B cell (primary cell): ENCODE data around the gene H6PD. TPM values are rescaled to one million over a fixed set of nuclear protein-coding genes. Genes with fewer than 3 reads are reported as not detected.

Experiments
- ATAC-seq: fragments of 200-7000 bp; cut with Tn5 transposase; one replicate; pipeline ENCODE4 v1.10.0; 2021; ENCODE audit warnings: low read depth, mild to moderate bottlenecking, moderate number of reproducible peaks, moderate library complexity
- CTCF ChIA-PET: fragments of 350-600 bp; sonication (Branson Sonifier 250); formaldehyde crosslinking; loops from one replicate; lab custom pipeline; 2021; ENCODE audit warnings: antibody characterized with exemption, inconsistent platforms; lab: Charles Lee
- POLR2A ChIA-PET: fragments of 350-600 bp; sonication (Branson Sonifier 250); formaldehyde crosslinking; loops from one replicate; lab custom pipeline; 2021; ENCODE audit warnings: antibody characterized with exemption; lab: Charles Lee
- DNase-seq: peaks from one replicate; pipeline ENCODE4 v3.0.0; 2013
- H2AFZ ChIP-seq: 2 replicates; pipeline ENCODE4 v1.6.1; 2012; ENCODE audit warnings: mild to moderate bottlenecking, low read depth, low read length; ENCODE audit not compliant: insufficient read depth, poor library complexity, severe bottlenecking
- H3K27ac ChIP-seq, 2 donors: 1 replicate in 1 of 2; 2 replicates in 1 of 2; pipeline ENCODE4 v1.5.1; 2012 to 2013; ENCODE audit warnings: low read length in 2 of 2, mild to moderate bottlenecking in 2 of 2, moderate library complexity in 1 of 2
- H3K27me3 ChIP-seq, 4 experiments: fragments of 200-600 bp in 1 of 4; sonication (generic) in 1 of 4; replicated peaks in 1 of 4; 1 replicate in 2 of 4; 2 replicates in 2 of 4; pipeline versions ENCODE4 v1.6.1 to v1.7.0; 2013 to 2016; ENCODE audit warnings: low read length in 3 of 4, mild to moderate bottlenecking in 2 of 4, mixed read lengths in 1 of 4, moderate library complexity in 1 of 4; ENCODE audit not compliant: insufficient read depth in 4 of 4, control insufficient read depth in 3 of 4; ENCODE audit errors: control extremely low read depth in 1 of 4
- H3K36me3 ChIP-seq, 2 experiments: replicated peaks in 1 of 2; 1 replicate in 1 of 2; 2 replicates in 1 of 2; pipeline versions ENCODE4 v1.6.1 to v1.7.1; 2013; ENCODE audit warnings: low read length in 1 of 2; ENCODE audit not compliant: insufficient read depth in 2 of 2, control insufficient read depth in 1 of 2; ENCODE audit errors: control extremely low read depth in 1 of 2, extremely low read depth in 1 of 2
- H3K4me1 ChIP-seq, 2 donors: fragments of 200-600 bp in 1 of 2; sonication (generic) in 1 of 2; 1 replicate in 1 of 2; 2 replicates in 1 of 2; pipeline versions ENCODE4 v1.5.1 to v1.6.1; 2013 to 2017; ENCODE audit warnings: low read length in 2 of 2; ENCODE audit not compliant: control insufficient read depth in 2 of 2, insufficient read depth in 2 of 2
- H3K4me2 ChIP-seq: replicated peaks from 2 replicates; pipeline ENCODE3; 2012; ENCODE audit warnings: mild to moderate bottlenecking, low read depth, low read length; ENCODE audit not compliant: poor library complexity, severe bottlenecking
- H3K4me3 ChIP-seq, 5 experiments: fragments of 200-600 bp in 1 of 5; sonication (generic) in 1 of 5; 1 replicate in 3 of 5; 2 replicates in 2 of 5; pipeline versions ENCODE4 v1.5.1 to v1.7.0; 2011 to 2016; ENCODE audit warnings: low read length in 4 of 5, mild to moderate bottlenecking in 4 of 5, low read depth in 2 of 5, control low read depth in 1 of 5, moderate library complexity in 1 of 5; ENCODE audit not compliant: insufficient read depth in 1 of 5; ENCODE audit errors: control extremely low read depth in 1 of 5, extremely low read depth in 1 of 5
- H3K79me2 ChIP-seq: fragments of 200-600 bp; sonication (generic); one replicate; pipeline ENCODE4 v1.6.0; 2016; ENCODE audit warnings: low read length; ENCODE audit not compliant: control insufficient read depth, insufficient read depth
- H3K9ac ChIP-seq: fragments of 200-600 bp; sonication (generic); 2 replicates; pipeline ENCODE4 v1.6.1; 2017; ENCODE audit warnings: mild to moderate bottlenecking, low read length, moderate library complexity
- H3K9me3 ChIP-seq, 3 donors: one replicate each; pipeline versions ENCODE4 v1.6.1 to v1.7.1; 2013; ENCODE audit warnings: low read length in 2 of 3; ENCODE audit not compliant: control insufficient read depth in 2 of 3, insufficient read depth in 1 of 3; ENCODE audit errors: control extremely low read depth in 1 of 3
- H4K20me1 ChIP-seq: 2 replicates; pipeline ENCODE4 v1.6.0; 2012; ENCODE audit warnings: mild to moderate bottlenecking, low read length; ENCODE audit not compliant: insufficient read depth, control insufficient read depth, poor library complexity, severe bottlenecking
- H3K27ac Mint-ChIP-seq: one replicate; pipeline ENCODE4 v1.8.0; 2021; ENCODE audit warnings: mixed read lengths
- H3K27me3 Mint-ChIP-seq: one replicate; pipeline ENCODE4 v1.8.0; 2021; ENCODE audit warnings: mixed read lengths
- H3K4me1 Mint-ChIP-seq: one replicate; pipeline ENCODE4 v1.8.0; 2021; ENCODE audit warnings: mixed read lengths
- H3K4me3 Mint-ChIP-seq: one replicate; pipeline ENCODE4 v1.8.0; 2021; ENCODE audit warnings: mixed read lengths
- H3K9me3 Mint-ChIP-seq: one replicate; pipeline ENCODE4 v1.8.0; 2022; ENCODE audit warnings: mixed read lengths; ENCODE audit not compliant: insufficient read depth
- EZH2 ChIP-seq: IDR thresholded peaks from 2 replicates; pipeline ENCODE4 v1.6.1; 2012; ENCODE audit warnings: borderline replicate concordance, low read depth, mild to moderate bottlenecking, moderate library complexity, low read length; ENCODE audit not compliant: insufficient read depth, poor library complexity, severe bottlenecking
- WGBS: methylation state at CpG from one replicate; pipeline ENCODE4 v1.1.5; 2013; ENCODE audit warnings: missing lambda C conversion rate; ENCODE audit not compliant: insufficient coverage; 5-methylcytosine and 5-hydroxymethylcytosine counted together
- intact Hi-C: fragments of 100-400 bp; cut with micrococcal nuclease; formaldehyde crosslinking; loops from one replicate; pipeline ENCODE4 v1.10.0; 2022
- polyA plus RNA-seq: library from polyadenylated mRNA; depleted of rRNA; stranded (reverse); fragments of >200 nt; gene quantifications from 2 replicates; pipeline ENCODE4 v1.2.3, GENCODE V29; 2012
- total RNA-seq, 2 donors: library from RNA; stranded (reverse); fragments of 120-200 nt in 1 of 2; gene quantifications; 1 replicate in 1 of 2; 2 replicates in 1 of 2; pipeline versions ENCODE4 v1.2.3 to v1.2.4, GENCODE V29; 2013 to 2022
- TF ChIP-seq, protein P1 (sequence below): fragments of 200-600 bp; IDR thresholded peaks from one replicate; pipeline ENCODE4 v1.8.0; 2022; ENCODE audit warnings: antibody characterized with exemption, mild to moderate bottlenecking

H6PD gene
- total and polyA plus RNA-seq, 2 donors (not counting 1 experiment from before 2014, with no cell fraction given): 11.3 to 30.2 TPM

DNA sequence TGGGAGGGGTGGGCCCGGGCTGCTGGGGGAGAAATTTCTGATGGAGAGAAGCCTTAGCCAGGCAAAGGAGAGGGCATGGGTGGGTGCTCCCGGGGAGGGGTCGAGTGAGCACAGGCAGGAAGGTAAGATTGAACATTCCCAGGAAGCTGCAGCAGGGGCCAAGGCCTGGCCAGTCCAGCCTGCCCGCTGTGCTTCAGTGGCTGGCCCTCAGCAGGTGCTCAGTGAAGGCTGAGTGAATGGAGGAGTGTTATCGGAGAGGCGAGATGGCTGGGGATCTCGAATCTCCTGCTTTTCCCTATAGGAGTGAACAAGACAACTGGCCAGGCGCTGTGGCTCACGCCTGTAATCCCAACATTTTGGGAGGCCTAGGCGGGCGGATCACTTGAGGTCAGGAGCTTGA is 79.0 kb downstream of the H6PD start:
- ChIA-PET CTCF (interaction anchor here (0.7 kb wide), 1 partner anchor 24 kb away, joined by 3 read pairs; no protein-coding TSS in a partner anchor), POLR2A (no interaction called here)
- H2AFZ ChIP-seq: no peak overlapping the region
- no peak for DNase-seq
- Mint-ChIP-seq H3K4me3 (no peak overlapping the region), H3K9me3 (no peaks in the 10 kb centered on the region), H3K4me1 (peaks cover 21% of the 10 kb centered on the region), H3K27ac (no peak overlapping the region), H3K27me3 (no peaks in the 10 kb centered on the region)
- peaks cover 54% of the 10 kb centered on the region for H3K79me2 ChIP-seq
- H3K27me3 ChIP-seq: no peaks in the 10 kb centered on the region
- intact Hi-C loops: no loop called here
- no peak overlapping the region for H3K4me2 ChIP-seq
- no peaks in the 10 kb centered on the region for H3K36me3 ChIP-seq
- H3K9me3 ChIP-seq: no peaks in the 10 kb centered on the region
- TF ChIP-seq, protein P1, sequence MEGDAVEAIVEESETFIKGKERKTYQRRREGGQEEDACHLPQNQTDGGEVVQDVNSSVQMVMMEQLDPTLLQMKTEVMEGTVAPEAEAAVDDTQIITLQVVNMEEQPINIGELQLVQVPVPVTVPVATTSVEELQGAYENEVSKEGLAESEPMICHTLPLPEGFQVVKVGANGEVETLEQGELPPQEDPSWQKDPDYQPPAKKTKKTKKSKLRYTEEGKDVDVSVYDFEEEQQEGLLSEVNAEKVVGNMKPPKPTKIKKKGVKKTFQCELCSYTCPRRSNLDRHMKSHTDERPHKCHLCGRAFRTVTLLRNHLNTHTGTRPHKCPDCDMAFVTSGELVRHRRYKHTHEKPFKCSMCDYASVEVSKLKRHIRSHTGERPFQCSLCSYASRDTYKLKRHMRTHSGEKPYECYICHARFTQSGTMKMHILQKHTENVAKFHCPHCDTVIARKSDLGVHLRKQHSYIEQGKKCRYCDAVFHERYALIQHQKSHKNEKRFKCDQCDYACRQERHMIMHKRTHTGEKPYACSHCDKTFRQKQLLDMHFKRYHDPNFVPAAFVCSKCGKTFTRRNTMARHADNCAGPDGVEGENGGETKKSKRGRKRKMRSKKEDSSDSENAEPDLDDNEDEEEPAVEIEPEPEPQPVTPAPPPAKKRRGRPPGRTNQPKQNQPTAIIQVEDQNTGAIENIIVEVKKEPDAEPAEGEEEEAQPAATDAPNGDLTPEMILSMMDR: no peak
- TF ChIP-seq EZH2: no peak
- no peak for ATAC-seq
- no peak overlapping the region for H3K27ac ChIP-seq
- H3K9ac ChIP-seq: no peak overlapping the region
- whole genome bisulfite sequencing: 97% methylated on average over 9 of the region's 11 CpGs
- peaks cover 0 to 12% of the 10 kb centered on the region in 2 donors for H3K4me1 ChIP-seq
- no peak overlapping the region for H3K4me3 ChIP-seq
- no peaks in the 10 kb centered on the region for H4K20me1 ChIP-seq

DNA sequence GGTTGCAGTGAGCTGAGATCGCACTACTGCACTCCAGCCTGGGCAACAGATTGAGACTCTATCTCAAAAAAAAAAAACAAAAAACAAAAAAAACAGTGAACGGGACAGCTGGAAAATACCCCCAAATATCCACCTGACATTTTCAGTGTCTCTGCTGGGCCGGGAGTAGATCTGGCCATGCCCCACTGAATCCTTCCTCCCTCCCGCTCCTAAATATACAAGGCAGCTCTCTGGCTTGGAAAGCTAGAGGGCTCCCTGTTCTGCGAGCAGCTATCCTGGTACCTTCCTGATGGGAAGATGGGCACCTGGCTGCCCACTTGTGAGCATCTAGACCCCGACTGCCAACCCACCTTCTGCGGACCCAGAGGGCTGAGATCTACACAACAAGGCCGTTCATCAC is 79.5 kb downstream of the H6PD start:
- Mint-ChIP-seq H3K27me3 (no peaks in the 10 kb centered on the region), H3K9me3 (no peaks in the 10 kb centered on the region), H3K4me1 (peaks cover 24% of the 10 kb centered on the region), H3K4me3 (no peak overlapping the region), H3K27ac (no peak overlapping the region)
- no peak for ATAC-seq
- TF ChIP-seq, protein P1: no peak
- no peak for TF ChIP-seq EZH2
- ChIA-PET CTCF (interaction anchor here (0.7 kb wide), 1 partner anchor 24 kb away, joined by 3 read pairs; no protein-coding TSS in a partner anchor), POLR2A (no interaction called here)
- Histone ChIP-seq H3K27ac (no peak overlapping the region), H2AFZ (no peak overlapping the region), H3K4me2 (no peak overlapping the region), H4K20me1 (no peaks in the 10 kb centered on the region), H3K79me2 (peaks cover 52% of the 10 kb centered on the region), H3K36me3 (no peaks in the 10 kb centered on the region), H3K9me3 (no peaks in the 10 kb centered on the region), H3K9ac (no peak overlapping the region), H3K4me3 (no peak overlapping the region), H3K4me1 (peaks cover 0 to 13% of the 10 kb centered on the region in 2 donors), H3K27me3 (no peaks in the 10 kb centered on the region)
- intact Hi-C loops: no loop called here
- DNase-seq: no peak
- 94% methylated on average over 7 of the region's 8 CpGs for WGBS
